Activated CD8-positive, alpha-beta T cell treated with anti-CD3 and anti-CD28 coated beads, Interleukin-2, amount 10 ng/mL, durations not matched to agents 7 days and 5 days (primary cell): ENCODE measurements around the gene MARK4. TPM values are rescaled to one million over a fixed set of nuclear protein-coding genes. Genes with fewer than 3 reads are reported as not detected.

Experiments used
- ATAC-seq: fragments of 150-1000 bp; cut with Tn5 transposase; one replicate; pipeline ENCODE4 v1.10.0; 2021; ENCODE audit warnings: moderate library complexity
- CTCF ChIA-PET: fragments of 350-600 bp; sonication (Branson Sonifier 250); formaldehyde crosslinking; loops from one replicate; lab custom pipeline; 2021; ENCODE audit warnings: antibody characterized with exemption; lab: Charles Lee
- POLR2A ChIA-PET: fragments of 350-600 bp; sonication (Branson Sonifier 250); formaldehyde crosslinking; loops from one replicate; lab custom pipeline; 2021; ENCODE audit warnings: antibody characterized with exemption; lab: Charles Lee
- DNase-seq: peaks from one replicate; pipeline ENCODE4 v3.0.0-alpha.2; 2020
- H3K27ac Mint-ChIP-seq: one replicate; pipeline ENCODE4 v1.8.0; 2021; ENCODE audit warnings: mild to moderate bottlenecking, mixed read lengths
- H3K27me3 Mint-ChIP-seq: one replicate; pipeline ENCODE4 v1.8.0; 2021; ENCODE audit warnings: low read depth, mixed read lengths
- H3K36me3 Mint-ChIP-seq: one replicate; pipeline ENCODE4 v1.8.0; 2021; ENCODE audit warnings: low read depth, mixed read lengths
- H3K4me1 Mint-ChIP-seq: one replicate; pipeline ENCODE4 v1.8.0; 2021; ENCODE audit warnings: low read depth, mixed read lengths
- H3K4me3 Mint-ChIP-seq: one replicate; pipeline ENCODE4 v1.8.0; 2021; ENCODE audit warnings: mild to moderate bottlenecking, mixed read lengths
- H3K9me3 Mint-ChIP-seq: one replicate; pipeline ENCODE4 v1.8.0; 2022; ENCODE audit warnings: mixed read lengths; ENCODE audit not compliant: insufficient read depth
- total RNA-seq, 2 experiments: library from RNA; stranded (reverse); gene quantifications; one replicate each; pipeline ENCODE4 v1.2.3, GENCODE V29; 2021

Gene MARK4
- total RNA-seq, 2 experiments from 2014 or later = 18.3 to 18.5 TPM

GRCh38 chr19:45314708-45315245 is 63.7 kb downstream of the MARK4 start:
- H3K4me1 Mint-ChIP-seq = peaks cover 2% of the 10 kb centered on the region
- H3K4me3 Mint-ChIP-seq = no peak overlapping the region
- no peak overlapping the region for H3K27ac Mint-ChIP-seq
- H3K27me3 Mint-ChIP-seq = peaks cover 19% of the 10 kb centered on the region
- no peaks in the 10 kb centered on the region for H3K9me3 Mint-ChIP-seq
- H3K36me3 Mint-ChIP-seq = no peaks in the 10 kb centered on the region
- DNase-seq (no peak), ATAC-seq (no peak)
- ChIA-PET CTCF (no interaction called here), POLR2A (no interaction called here)

- peaks cover 2% of the 10 kb centered on the region for H3K4me1 Mint-ChIP-seq
- DNase-seq (no peak), ATAC-seq (no peak)
- H3K27ac Mint-ChIP-seq = no peak overlapping the region
- H3K27me3 Mint-ChIP-seq = peaks cover 19% of the 10 kb centered on the region
- CTCF ChIA-PET = no interaction called here
- POLR2A ChIA-PET = no interaction called here
- no peak overlapping the region for H3K4me3 Mint-ChIP-seq
- no peaks in the 10 kb centered on the region for H3K36me3 Mint-ChIP-seq
- H3K9me3 Mint-ChIP-seq = no peaks in the 10 kb centered on the region
Measured at GRCh38 chr19:45315304-45315703, 64.2 kb downstream of the MARK4 start.

DNA sequence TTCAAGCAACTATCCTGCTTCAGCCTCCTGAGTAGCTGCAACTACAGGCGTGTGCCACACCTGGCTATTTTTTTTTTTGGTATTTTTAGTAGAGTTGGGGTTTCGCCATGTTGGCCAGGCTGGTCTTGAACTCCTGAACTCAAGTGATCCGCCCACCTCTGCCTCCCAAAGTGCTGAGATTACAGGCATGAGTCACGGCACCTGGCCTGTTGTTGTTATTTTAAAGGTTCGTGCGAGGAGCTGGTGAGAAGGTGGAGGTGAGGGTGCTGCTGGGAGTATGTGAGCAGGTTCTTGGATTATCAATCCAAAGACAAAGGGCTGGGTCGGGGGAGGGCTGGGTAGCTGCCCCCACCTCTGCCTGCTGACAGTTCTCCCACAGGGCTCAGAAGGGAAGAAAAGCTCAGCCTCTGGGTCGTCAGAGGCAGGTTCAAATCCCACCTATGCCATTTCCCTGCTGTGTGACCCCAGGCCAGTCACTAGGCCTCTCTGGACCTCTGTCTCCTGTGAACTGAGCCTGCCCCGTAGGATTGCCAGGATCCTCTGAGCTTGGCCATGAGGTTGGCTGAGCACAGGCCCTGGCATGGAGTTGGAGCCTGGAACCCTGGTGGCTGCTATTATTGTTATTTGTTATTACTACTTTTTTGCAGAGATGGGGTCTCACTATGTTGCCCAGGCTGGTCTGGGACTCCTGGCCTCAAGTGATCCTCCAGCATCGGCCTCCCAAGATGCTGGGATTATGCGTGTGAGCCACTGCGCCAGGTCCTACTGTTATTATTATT is 70.1 kb downstream of the MARK4 start:
- no peaks in the 10 kb centered on the region for H3K9me3 Mint-ChIP-seq
- ATAC-seq (no peak), DNase-seq (no peak)
- no peaks in the 10 kb centered on the region for H3K36me3 Mint-ChIP-seq
- ChIA-PET CTCF (no interaction called here), POLR2A (no interaction called here)
- no peak overlapping the region for H3K4me3 Mint-ChIP-seq
- H3K4me1 Mint-ChIP-seq = peaks cover under 1% of the 10 kb centered on the region
- peaks cover 20% of the 10 kb centered on the region for H3K27me3 Mint-ChIP-seq
- H3K27ac Mint-ChIP-seq = no peak overlapping the region

- no peaks in the 10 kb centered on the region for H3K9me3 Mint-ChIP-seq
- CTCF ChIA-PET = no interaction called here
- H3K4me3 Mint-ChIP-seq = no peak overlapping the region
- no peak overlapping the region for H3K27ac Mint-ChIP-seq
- DNase-seq (no peak), ATAC-seq (no peak)
- no peaks in the 10 kb centered on the region for H3K36me3 Mint-ChIP-seq
- POLR2A ChIA-PET = no interaction called here
- H3K27me3 Mint-ChIP-seq = peaks cover 18% of the 10 kb centered on the region
- H3K4me1 Mint-ChIP-seq = peaks cover 3% of the 10 kb centered on the region
Measured at GRCh38 chr19:45321848-45322247, 70.8 kb downstream of the MARK4 start.

DNA sequence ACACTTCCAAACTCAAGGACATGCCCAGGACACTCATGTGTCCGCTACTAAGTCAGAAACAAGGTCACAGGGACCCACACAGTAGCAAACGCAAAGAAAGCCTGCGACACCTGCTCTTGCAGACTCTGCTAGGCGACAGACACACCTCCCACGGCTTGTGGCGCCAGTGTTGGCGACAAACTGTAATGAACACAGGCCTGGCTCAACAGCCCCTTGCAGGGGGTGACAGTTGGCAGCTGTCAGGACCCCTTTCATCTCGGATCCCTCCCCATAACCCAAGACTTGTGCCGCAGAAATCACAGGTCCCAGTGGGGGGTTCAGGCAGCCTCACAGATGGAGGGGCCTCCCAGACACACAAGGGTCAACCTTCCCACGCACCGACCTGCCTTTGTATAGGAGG is 71.2 kb downstream of the MARK4 start:
- DNase-seq (no peak), ATAC-seq (no peak)
- peaks cover 3% of the 10 kb centered on the region for H3K4me1 Mint-ChIP-seq
- no peak overlapping the region for H3K4me3 Mint-ChIP-seq
- H3K9me3 Mint-ChIP-seq = no peaks in the 10 kb centered on the region
- peaks cover 18% of the 10 kb centered on the region for H3K27me3 Mint-ChIP-seq
- CTCF ChIA-PET = no interaction called here
- no peaks in the 10 kb centered on the region for H3K36me3 Mint-ChIP-seq
- POLR2A ChIA-PET = no interaction called here
- no peak overlapping the region for H3K27ac Mint-ChIP-seq

DNA sequence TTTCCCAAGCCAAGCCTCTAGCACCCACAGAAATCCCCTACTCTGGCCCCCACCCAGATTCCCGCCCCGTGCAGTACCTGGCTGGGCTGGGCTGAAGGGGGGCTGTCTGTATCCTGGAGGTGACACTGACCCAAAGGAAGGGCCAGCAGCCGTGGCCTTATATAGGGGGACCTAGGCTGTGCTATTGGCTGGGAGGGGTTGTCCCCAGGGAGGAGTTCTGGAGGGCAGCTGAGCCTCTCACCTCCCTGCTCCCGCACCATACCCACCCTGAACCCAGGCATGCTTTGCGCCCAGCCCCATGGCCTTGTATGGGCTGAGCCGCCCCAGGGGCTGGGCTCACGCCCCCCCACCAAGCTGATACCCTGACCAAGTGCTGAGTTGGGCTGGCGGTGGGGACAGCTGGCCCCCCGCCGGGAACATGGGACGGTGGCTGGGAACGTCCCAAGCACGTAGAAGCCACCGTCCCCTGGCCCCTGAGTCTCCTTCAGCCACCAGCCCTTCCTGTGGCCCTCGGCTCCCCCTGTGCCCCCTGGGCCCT is 71.7 kb downstream of the MARK4 start, which contains the start of gene CKM:
TSS of gene CKM (minus strand) at position 132 of the 538 bp plus-strand sequence. CDS start 3,162 bp downstream, outside the sequence.
- no peak for ATAC-seq
- CTCF ChIA-PET = no interaction called here
- H3K4me3 Mint-ChIP-seq = no peak within 1 kb of the TSS

DNA sequence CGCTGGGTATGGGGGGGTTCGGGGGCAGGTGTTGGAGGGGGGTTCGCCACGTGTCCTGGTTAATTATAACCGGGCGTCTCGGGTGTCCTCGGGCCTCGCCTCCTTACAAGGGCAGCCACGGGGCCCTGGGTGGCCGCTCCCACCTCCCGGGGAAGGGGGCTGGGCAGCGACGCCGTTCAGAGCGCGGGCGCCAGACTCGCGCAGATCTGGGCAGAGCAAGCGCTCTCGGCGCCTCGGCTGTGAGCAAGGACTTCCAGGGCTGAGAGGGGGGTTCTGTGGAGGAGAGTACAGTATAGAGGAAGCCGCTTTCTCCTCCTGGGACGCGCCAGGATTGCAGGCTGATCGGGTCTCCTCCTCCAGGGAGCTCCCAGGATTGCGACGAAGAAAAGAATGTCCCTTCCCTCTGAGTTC is 72.6 kb downstream of the MARK4 start:
- Mint-ChIP-seq H3K27ac (no peak overlapping the region), H3K27me3 (peaks cover 18% of the 10 kb centered on the region), H3K4me3 (no peak overlapping the region), H3K36me3 (no peaks in the 10 kb centered on the region), H3K4me1 (peaks cover 3% of the 10 kb centered on the region), H3K9me3 (no peaks in the 10 kb centered on the region)
- CTCF ChIA-PET = no interaction called here
- POLR2A ChIA-PET = no interaction called here
- DNase-seq = no peak
- no peak for ATAC-seq

More for the DNA sequence above, 71.7 kb downstream of the MARK4 start, which contains the start of gene CKM:
- no peak for DNase-seq
- POLR2A ChIA-PET = no interaction called here
- H3K4me1 Mint-ChIP-seq = peaks cover 3% of the 10 kb centered on the region
- no peaks in the 10 kb centered on the region for H3K9me3 Mint-ChIP-seq
- H3K27me3 Mint-ChIP-seq = peaks cover 16% of the 10 kb centered on the region
- H3K36me3 Mint-ChIP-seq = no peaks in the 10 kb centered on the region
- no peak within 1 kb of the TSS for H3K27ac Mint-ChIP-seq

DNA sequence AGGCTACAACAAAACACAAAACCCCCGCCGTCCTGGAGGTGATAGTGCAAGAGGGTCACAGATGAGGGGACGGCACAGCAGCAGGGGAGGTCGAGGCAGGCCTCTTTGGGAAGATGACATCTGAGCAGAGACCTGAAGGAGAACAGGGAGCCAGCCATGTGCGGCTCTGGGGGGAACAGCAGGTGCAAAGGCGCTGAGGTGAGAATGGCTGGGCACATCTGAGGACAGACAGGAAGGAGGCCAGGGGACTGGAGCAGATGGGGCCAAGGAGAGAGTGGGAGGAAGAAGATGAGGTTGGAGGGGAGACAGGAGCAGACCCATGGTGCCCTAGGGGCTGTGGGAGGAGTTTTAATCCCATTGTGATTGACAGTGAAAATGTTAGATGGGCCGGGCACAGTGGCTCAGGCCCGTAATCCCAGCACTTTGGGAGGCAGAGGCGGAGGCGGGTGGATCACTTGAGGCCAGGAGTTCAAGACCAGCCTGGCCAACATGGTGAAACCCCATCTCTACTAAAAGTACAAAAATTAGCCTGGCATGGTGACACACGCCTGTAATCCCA is 73.4 kb downstream of the MARK4 start:
- ChIA-PET POLR2A (no interaction called here), CTCF (no interaction called here)
- Mint-ChIP-seq H3K4me1 (peaks cover 3% of the 10 kb centered on the region), H3K36me3 (no peaks in the 10 kb centered on the region), H3K27ac (no peak overlapping the region), H3K9me3 (no peaks in the 10 kb centered on the region), H3K4me3 (no peak overlapping the region), H3K27me3 (peaks cover 21% of the 10 kb centered on the region)
- DNase-seq = no peak
- no peak for ATAC-seq

- POLR2A ChIA-PET = no interaction called here
- Mint-ChIP-seq H3K36me3 (no peaks in the 10 kb centered on the region), H3K4me1 (peaks cover 3% of the 10 kb centered on the region), H3K4me3 (no peak overlapping the region), H3K27me3 (peaks cover 17% of the 10 kb centered on the region), H3K27ac (no peak overlapping the region), H3K9me3 (no peaks in the 10 kb centered on the region)
- CTCF ChIA-PET = interaction anchor here (1.7 kb wide), 1 partner anchor 11 kb away, joined by 4 read pairs; no protein-coding TSS in a partner anchor
- no peak for DNase-seq
- no peak for ATAC-seq
Measured at GRCh38 chr19:45327404-45328143, 76.5 kb downstream of the MARK4 start.

GRCh38 chr19:45331411-45331810 is 80.3 kb downstream of the MARK4 start:
- CTCF ChIA-PET = no interaction called here

DNA sequence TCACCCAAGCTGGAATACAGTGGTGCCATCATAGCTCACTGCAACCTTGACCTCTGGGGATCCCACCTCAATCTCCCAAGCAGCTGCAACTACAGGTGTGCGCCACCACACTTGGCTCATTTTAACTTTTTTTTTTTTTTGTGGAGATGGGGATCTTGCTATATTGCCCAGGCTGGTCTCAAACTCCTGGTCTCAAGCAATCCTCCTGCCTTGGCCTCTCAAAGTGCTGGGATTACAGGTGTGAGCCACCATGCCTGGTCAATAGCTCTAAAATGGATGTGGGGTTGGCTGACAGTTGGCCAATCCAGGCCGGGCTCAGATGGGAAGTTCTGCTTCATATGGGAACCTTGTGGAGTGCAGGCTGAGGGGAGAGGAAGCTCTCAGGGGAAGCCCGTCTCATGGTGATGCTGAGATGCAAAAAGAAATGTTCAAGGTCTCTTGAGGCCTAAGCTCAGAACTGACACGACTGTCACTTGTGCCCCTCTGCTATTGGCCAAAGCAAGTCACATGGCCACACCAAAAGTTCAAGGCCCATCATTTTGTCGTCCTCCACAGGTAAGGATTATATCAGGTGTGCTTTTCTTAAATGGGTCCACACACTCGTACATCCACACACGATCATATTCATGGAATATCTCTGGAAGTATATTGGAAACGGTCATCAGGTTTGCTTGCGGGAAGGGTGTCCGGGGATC is 82.7 kb downstream of the MARK4 start:
- ATAC-seq (no peak), DNase-seq (no peak)
- peaks cover 8% of the 10 kb centered on the region for H3K27me3 Mint-ChIP-seq
- POLR2A ChIA-PET = no interaction called here
- no peak overlapping the region for H3K27ac Mint-ChIP-seq
- H3K4me3 Mint-ChIP-seq = no peak overlapping the region
- H3K4me1 Mint-ChIP-seq = peaks cover 4% of the 10 kb centered on the region
- no peaks in the 10 kb centered on the region for H3K9me3 Mint-ChIP-seq
- H3K36me3 Mint-ChIP-seq = no peaks in the 10 kb centered on the region
- CTCF ChIA-PET = no interaction called here

More at GRCh38 chr19:45331411-45331810, 80.3 kb downstream of the MARK4 start:
- Mint-ChIP-seq H3K27ac (no peak overlapping the region), H3K9me3 (no peaks in the 10 kb centered on the region), H3K4me1 (peaks cover under 1% of the 10 kb centered on the region), H3K27me3 (peaks cover 9% of the 10 kb centered on the region), H3K36me3 (no peaks in the 10 kb centered on the region), H3K4me3 (no peak overlapping the region)
- ATAC-seq = no peak
- POLR2A ChIA-PET = no interaction called here
- no peak for DNase-seq
